HEK293T (cell line): ENCODE data around the gene XDH.

Experiments
- CTCF ChIA-PET: fragments of 350-600 bp; formaldehyde crosslinking; extraction: SDS; loops from one replicate; lab custom pipeline; 2021; ENCODE audit warnings: antibody characterized with exemption, inconsistent platforms; lab: Yijun Ruan, JAX
- POLR2A ChIA-PET: fragments of 350-600 bp; formaldehyde crosslinking; extraction: SDS; loops from one replicate; lab custom pipeline; 2020; ENCODE audit warnings: antibody characterized with exemption, inconsistent platforms; lab: Yijun Ruan, JAX
- DNase-seq: peaks from one replicate; pipeline ENCODE4 v3.0.0; 2012; ENCODE audit warnings: mixed read lengths; ENCODE audit errors: extremely low spot score
- ARNT ChIP-seq: fragments of 450-650 bp; IDR thresholded peaks from 2 replicates; pipeline ENCODE4 v1.6.1; 2017; ENCODE audit warnings: mild to moderate bottlenecking
- BHLHE40 ChIP-seq: fragments of 450-650 bp; IDR thresholded peaks from 2 replicates; pipeline ENCODE4 v1.6.1; 2016; ENCODE audit warnings: mild to moderate bottlenecking, moderate library complexity, borderline replicate concordance
- CTBP1 ChIP-seq: fragments of 450-650 bp; IDR thresholded peaks from 2 replicates; pipeline ENCODE4 v1.6.1; 2016; ENCODE audit warnings: borderline replicate concordance
- ELF4 ChIP-seq: fragments of 450-650 bp; IDR thresholded peaks from 2 replicates; pipeline ENCODE4 v1.6.1; 2017; ENCODE audit warnings: antibody characterized with exemption
- FOXA1 ChIP-seq: fragments of 450-650 bp; IDR thresholded peaks from 2 replicates; pipeline ENCODE4 v1.6.1; 2016; ENCODE audit warnings: mild to moderate bottlenecking
- FOXK2 ChIP-seq: fragments of 450-650 bp; IDR thresholded peaks from 2 replicates; pipeline ENCODE4 v1.6.1; 2016; ENCODE audit warnings: mild to moderate bottlenecking
- FOXM1 ChIP-seq: fragments of 450-650 bp; IDR thresholded peaks from 2 replicates; pipeline ENCODE4 v1.6.1; 2017; ENCODE audit warnings: mild to moderate bottlenecking, borderline replicate concordance
- HDGF ChIP-seq: fragments of 450-650 bp; IDR thresholded peaks from 2 replicates; pipeline ENCODE4 v1.6.1; 2017; ENCODE audit warnings: antibody characterized with exemption, borderline replicate concordance
- L3MBTL2 ChIP-seq: fragments of 450-650 bp; conservative IDR thresholded peaks from 2 replicates; pipeline ENCODE4 v1.6.1; 2016; ENCODE audit warnings: mild to moderate bottlenecking
- LEF1 ChIP-seq: fragments of 450-650 bp; IDR thresholded peaks from 2 replicates; pipeline ENCODE4 v1.6.1; 2017; ENCODE audit warnings: mild to moderate bottlenecking, borderline replicate concordance
- NFRKB ChIP-seq: fragments of 450-650 bp; IDR thresholded peaks from 2 replicates; pipeline ENCODE4 v1.6.1; 2016; ENCODE audit warnings: mild to moderate bottlenecking, moderate library complexity
- SP1 ChIP-seq: fragments of 450-650 bp; IDR thresholded peaks from 2 replicates; pipeline ENCODE4 v1.6.1; 2017
- SUZ12 ChIP-seq: fragments of 450-650 bp; IDR thresholded peaks from 2 replicates; pipeline ENCODE4 v1.6.1; 2016; ENCODE audit warnings: mild to moderate bottlenecking
- TARDBP ChIP-seq: fragments of 450-650 bp; IDR thresholded peaks from 2 replicates; pipeline ENCODE4 v1.6.1; 2016
- ZNF384 ChIP-seq: fragments of 450-650 bp; IDR thresholded peaks from 2 replicates; pipeline ENCODE4 v1.6.1; 2016
- TF ChIP-seq, protein P1 (sequence below): fragments of 450-650 bp; IDR thresholded peaks from 2 replicates; pipeline ENCODE4 v1.6.1; 2016

The XDH gene

GRCh38 chr2:31297751-31298150 lies 116.8 kb downstream of the XDH start:
- CTCF ChIA-PET, result no interaction called here
- POLR2A ChIA-PET, result no interaction called here
- DNase-seq, result no peak

GRCh38 chr2:31296641-31297287 lies 117.8 kb downstream of the XDH start:
- TF ChIP-seq CTBP1 (no peak), HDGF (no peak), ELF4 (no peak), LEF1 (no peak), ARNT (no peak), NFRKB (no peak), SP1 (no peak)
- TF ChIP-seq, protein P1, sequence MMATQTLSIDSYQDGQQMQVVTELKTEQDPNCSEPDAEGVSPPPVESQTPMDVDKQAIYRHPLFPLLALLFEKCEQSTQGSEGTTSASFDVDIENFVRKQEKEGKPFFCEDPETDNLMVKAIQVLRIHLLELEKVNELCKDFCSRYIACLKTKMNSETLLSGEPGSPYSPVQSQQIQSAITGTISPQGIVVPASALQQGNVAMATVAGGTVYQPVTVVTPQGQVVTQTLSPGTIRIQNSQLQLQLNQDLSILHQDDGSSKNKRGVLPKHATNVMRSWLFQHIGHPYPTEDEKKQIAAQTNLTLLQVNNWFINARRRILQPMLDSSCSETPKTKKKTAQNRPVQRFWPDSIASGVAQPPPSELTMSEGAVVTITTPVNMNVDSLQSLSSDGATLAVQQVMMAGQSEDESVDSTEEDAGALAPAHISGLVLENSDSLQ, result no peak
- CTCF ChIA-PET, result no interaction called here
- DNase-seq, result no peak
- POLR2A ChIA-PET, result no interaction called here

More at GRCh38 chr2:31297751-31298150, 116.8 kb downstream of the XDH start:
- no peak for TF ChIP-seq FOXM1
- TF ChIP-seq SUZ12, result no peak
- no peak for TF ChIP-seq HDGF
- no peak for TF ChIP-seq L3MBTL2
- TF ChIP-seq LEF1, result no peak
- TF ChIP-seq NFRKB, result no peak
- TF ChIP-seq FOXA1, result no peak
- TF ChIP-seq, protein P1, result no peak
- TF ChIP-seq ELF4, result no peak
- TF ChIP-seq SP1, result no peak
- no peak for TF ChIP-seq BHLHE40
- TF ChIP-seq CTBP1, result no peak
- no peak for TF ChIP-seq ARNT
- TF ChIP-seq FOXK2, result no peak
- TF ChIP-seq ZNF384, result no peak
- no peak for TF ChIP-seq TARDBP

DNA sequence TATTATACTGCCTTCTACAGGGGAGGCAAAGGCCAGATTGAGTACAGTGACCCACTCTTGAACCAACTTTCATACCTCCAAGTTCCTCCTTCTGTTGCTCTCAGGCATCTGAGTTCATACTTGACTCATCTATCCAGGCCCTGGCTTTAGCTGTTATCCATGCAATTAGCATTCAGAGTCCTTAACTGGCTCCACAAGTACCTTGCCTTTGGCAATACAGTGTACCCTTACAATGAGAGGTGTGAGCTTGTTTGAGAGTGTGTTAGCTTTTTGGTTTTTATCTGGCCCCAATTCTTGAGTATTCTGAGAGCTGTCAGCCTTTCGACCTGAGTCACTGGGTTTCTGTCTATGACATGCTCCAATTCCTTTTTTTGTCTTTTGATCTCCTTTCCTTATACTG lies 120.3 kb downstream of the XDH start:
- no peak for TF ChIP-seq ZNF384
- TF ChIP-seq SUZ12, result no peak
- no peak for TF ChIP-seq L3MBTL2
- TF ChIP-seq NFRKB, result no peak
- TF ChIP-seq, protein P1, result no peak
- no peak for TF ChIP-seq HDGF
- TF ChIP-seq ARNT, result no peak
- no peak for TF ChIP-seq TARDBP
- no peak for TF ChIP-seq FOXK2
- POLR2A ChIA-PET, result no interaction called here
- no peak for DNase-seq
- CTCF ChIA-PET, result no interaction called here

DNA sequence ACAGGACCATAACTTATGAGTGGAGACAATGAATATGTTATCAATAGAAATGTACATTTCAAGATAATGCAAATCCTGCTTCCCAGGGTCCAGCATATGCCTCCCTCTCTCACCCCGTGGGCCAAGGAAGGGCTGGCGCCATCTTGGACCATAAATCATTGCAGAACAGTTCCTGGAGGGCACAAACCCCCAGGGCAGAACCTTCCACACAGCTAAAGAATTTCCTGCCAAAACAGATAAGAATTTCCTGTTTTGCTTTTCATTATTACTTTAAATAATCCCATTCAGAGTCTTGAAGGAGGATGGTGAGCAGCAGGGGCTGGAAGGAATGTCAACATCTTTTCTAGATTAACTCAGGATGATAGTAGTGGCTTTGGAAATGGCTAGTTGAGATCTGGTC lies 126.9 kb downstream of the XDH start:
- no peak for DNase-seq
- ChIA-PET POLR2A (no interaction called here), CTCF (no interaction called here)
- no peak for TF ChIP-seq CTBP1
- no peak for TF ChIP-seq ELF4
- no peak for TF ChIP-seq NFRKB
- no peak for TF ChIP-seq ZNF384
- TF ChIP-seq L3MBTL2, result no peak

DNA sequence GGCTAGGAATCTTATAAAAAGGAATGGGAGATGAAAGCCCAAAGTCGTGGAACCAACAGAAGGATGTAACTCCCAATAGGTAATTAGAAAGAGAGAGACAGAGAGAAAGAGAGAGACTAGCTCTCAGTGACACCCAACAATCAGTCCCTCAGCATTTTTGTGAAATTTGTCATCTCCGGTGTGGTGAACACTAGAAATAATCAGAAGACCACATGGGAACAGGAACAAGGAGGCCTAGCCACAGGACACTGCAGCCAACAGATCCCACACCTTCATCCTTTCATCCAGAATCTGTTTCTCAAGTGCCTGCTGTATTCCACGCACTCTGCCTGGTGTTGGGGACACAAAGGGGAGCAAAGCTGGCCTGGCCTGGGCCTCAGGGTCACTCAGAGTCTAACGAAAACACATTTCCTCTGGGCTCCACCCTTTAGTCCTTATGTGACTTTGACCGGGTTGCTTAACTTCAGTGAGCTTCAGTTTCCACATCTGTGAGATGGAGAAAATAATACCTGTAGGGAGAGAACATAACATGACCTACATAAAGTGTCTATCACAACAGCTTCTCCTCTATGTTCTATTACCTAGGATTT lies 127.5 kb downstream of the XDH start:
- POLR2A ChIA-PET, result no interaction called here
- no peak for TF ChIP-seq ZNF384
- TF ChIP-seq FOXA1, result no peak
- DNase-seq, result no peak
- CTCF ChIA-PET, result no interaction called here

- ChIA-PET POLR2A (no interaction called here), CTCF (no interaction called here)
- no peak for DNase-seq
- TF ChIP-seq SUZ12 (no peak), L3MBTL2 (no peak), NFRKB (no peak), ZNF384 (no peak), FOXK2 (no peak), FOXM1 (no peak), ARNT (no peak), BHLHE40 (no peak), FOXA1 (no peak), LEF1 (no peak), TARDBP (no peak), ELF4 (no peak)
- TF ChIP-seq, protein P1, result no peak
These were observed 128.3 kb downstream of the XDH start for GRCh38 chr2:31286230-31286629.
